ENCODE results near the gene PREPL.

DNA sequence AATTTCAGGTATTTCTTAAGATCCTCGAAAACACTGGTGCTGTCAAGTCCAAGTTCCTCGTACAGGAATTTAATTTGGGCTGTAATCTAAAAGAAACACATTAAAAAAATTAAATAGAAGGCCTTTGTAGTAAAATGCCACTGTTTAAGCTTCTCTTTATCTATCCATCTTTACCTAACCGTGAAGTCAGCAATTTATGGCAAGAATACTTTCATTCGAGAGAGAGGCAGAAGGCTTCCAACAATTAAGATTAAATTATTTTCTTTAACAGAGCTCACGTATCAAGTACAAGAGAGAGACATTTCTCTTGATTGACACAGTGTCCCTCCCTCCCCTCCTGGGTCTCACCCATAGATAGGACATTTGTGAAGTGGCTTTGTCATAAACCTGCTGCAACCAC is 39.9 kb downstream of the PREPL start:
- TF ChIP-seq, protein P1, sequence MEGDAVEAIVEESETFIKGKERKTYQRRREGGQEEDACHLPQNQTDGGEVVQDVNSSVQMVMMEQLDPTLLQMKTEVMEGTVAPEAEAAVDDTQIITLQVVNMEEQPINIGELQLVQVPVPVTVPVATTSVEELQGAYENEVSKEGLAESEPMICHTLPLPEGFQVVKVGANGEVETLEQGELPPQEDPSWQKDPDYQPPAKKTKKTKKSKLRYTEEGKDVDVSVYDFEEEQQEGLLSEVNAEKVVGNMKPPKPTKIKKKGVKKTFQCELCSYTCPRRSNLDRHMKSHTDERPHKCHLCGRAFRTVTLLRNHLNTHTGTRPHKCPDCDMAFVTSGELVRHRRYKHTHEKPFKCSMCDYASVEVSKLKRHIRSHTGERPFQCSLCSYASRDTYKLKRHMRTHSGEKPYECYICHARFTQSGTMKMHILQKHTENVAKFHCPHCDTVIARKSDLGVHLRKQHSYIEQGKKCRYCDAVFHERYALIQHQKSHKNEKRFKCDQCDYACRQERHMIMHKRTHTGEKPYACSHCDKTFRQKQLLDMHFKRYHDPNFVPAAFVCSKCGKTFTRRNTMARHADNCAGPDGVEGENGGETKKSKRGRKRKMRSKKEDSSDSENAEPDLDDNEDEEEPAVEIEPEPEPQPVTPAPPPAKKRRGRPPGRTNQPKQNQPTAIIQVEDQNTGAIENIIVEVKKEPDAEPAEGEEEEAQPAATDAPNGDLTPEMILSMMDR (IDR thresholded peaks at IDR 0.05; ENCODE audit: low read length), result no peak
- TF ChIP-seq EZH2 (IDR thresholded peaks at IDR 0.05; ENCODE audit: borderline replicate concordance, low read length), result no peak

Measured in OCI-LY1 (cell line).